A549 treated with RU486 at 1 μM for 4 hours (cell line): ENCODE measurements around the gene EBLN2. TPM values are rescaled to one million over a fixed set of nuclear protein-coding genes. Genes with fewer than 3 reads are reported as not detected.

ENCODE experiments used
- total RNA-seq: library from RNA; stranded (reverse); fragments of 200-300 nt; extraction: Qiagen RNA extraction; gene quantifications from 5 replicates; pipeline ENCODE4 v1.2.3, GENCODE V29; 2022; ENCODE audit warnings: low read depth

The EBLN2 gene
- 0.25 to 0.65 TPM (median 0.57 TPM) in 5 replicates for total RNA-seq

DNA sequence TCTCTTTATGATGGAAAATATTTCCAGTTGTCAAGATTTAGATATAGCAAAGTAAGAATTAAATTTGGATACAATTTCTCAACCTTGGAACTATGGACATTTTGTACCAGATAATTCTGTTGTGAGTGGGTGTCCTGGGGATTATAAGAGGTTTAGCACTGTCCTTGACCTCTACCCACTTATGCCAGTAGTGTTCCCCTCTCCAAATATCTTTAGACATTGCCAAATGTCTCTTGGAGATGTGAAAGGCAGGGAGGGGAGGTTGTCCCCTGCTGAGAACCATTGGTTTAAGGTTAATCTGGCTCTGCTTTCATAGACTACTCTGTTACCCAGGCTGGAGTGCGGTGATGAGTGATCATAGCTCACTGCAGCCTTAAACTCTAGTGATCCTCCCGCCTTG lies at the start of gene EBLN2:
Gene EBLN2 (plus strand): TSS at position 244 of the 400 bp plus-strand sequence. CDS start 423 bp downstream, outside the sequence.

Other genes with a start within 250 kb of the EBLN2 start
- 17.7 to 19.6 TPM (median 18.7 TPM) in 5 replicates for gene SHQ1, start 213.2 kb upstream of the EBLN2 start, total RNA-seq
- 1.0 to 1.5 TPM (median 1.2 TPM) in 5 replicates for gene GXYLT2, start 173.6 kb upstream of the EBLN2 start, total RNA-seq
- 35.7 to 44.5 TPM (median 38.4 TPM) in 5 replicates for gene PPP4R2, start 64.8 kb upstream of the EBLN2 start, total RNA-seq